ENCODE results near the gene ANKRD63.

ANKRD63 gene

GRCh38 chr15:40258544-40258943, 24.3 kb downstream of the ANKRD63 start:
- DNase-seq (ENCODE audit: low read depth, low spot score) = peak; percentile 89

GRCh38 chr15:40257656-40258450, 25.0 kb downstream of the ANKRD63 start:
- peak; percentile 90 for DNase-seq (ENCODE audit: low read depth, low spot score)

GRCh38 chr15:40256638-40257235, 26.1 kb downstream of the ANKRD63 start:
- no peak for DNase-seq (ENCODE audit: low read depth, low spot score)

- DNase-seq (ENCODE audit: low read depth, low spot score) = no peak
Observed at GRCh38 chr15:40255033-40255432, 27.8 kb downstream of the ANKRD63 start.

GRCh38 chr15:40254452-40254851, 28.4 kb downstream of the ANKRD63 start:
- DNase-seq (ENCODE audit: low read depth, low spot score) = no peak

- no peak for DNase-seq (ENCODE audit: low read depth, low spot score)
Observed at GRCh38 chr15:40253167-40253790, 29.6 kb downstream of the ANKRD63 start.

- DNase-seq (ENCODE audit: low read depth, low spot score) = no peak
Observed at GRCh38 chr15:40252438-40253166, 30.3 kb downstream of the ANKRD63 start.

- DNase-seq (ENCODE audit: low read depth, low spot score) = no peak
Observed at GRCh38 chr15:40252141-40252437, 30.8 kb downstream of the ANKRD63 start.

GRCh38 chr15:40251486-40252140, 31.3 kb downstream of the ANKRD63 start:
- DNase-seq (ENCODE audit: low read depth, low spot score) = no peak

- DNase-seq (ENCODE audit: low read depth, low spot score) = no peak
Observed at GRCh38 chr15:40250771-40251483, 31.9 kb downstream of the ANKRD63 start.

GRCh38 chr15:40250304-40250656, 32.6 kb downstream of the ANKRD63 start:
- no peak for DNase-seq (ENCODE audit: low read depth, low spot score)

GRCh38 chr15:40249477-40250303, 33.2 kb downstream of the ANKRD63 start:
- no peak for DNase-seq (ENCODE audit: low read depth, low spot score)

- no peak for DNase-seq (ENCODE audit: low read depth, low spot score)
Observed at GRCh38 chr15:40248006-40248783, 34.7 kb downstream of the ANKRD63 start.

GRCh38 chr15:40247406-40247971, 35.4 kb downstream of the ANKRD63 start:
- DNase-seq (ENCODE audit: low read depth, low spot score) = no peak

GRCh38 chr15:40246496-40247280, 36.2 kb downstream of the ANKRD63 start:
- no peak for DNase-seq (ENCODE audit: low read depth, low spot score)

- DNase-seq (ENCODE audit: low read depth, low spot score) = no peak
Observed at GRCh38 chr15:40245666-40246450, 37.0 kb downstream of the ANKRD63 start.

- DNase-seq (ENCODE audit: low read depth, low spot score) = peak; percentile 77
Observed at GRCh38 chr15:40244961-40245523, 37.8 kb downstream of the ANKRD63 start.

All from ELF-1 (cell line).